Stimulated activated CD8-positive, alpha-beta memory T cell treated with anti-CD3 and anti-CD28 coated beads, Interleukin-15, amount 100 ng/mL, for 24 hours (primary cell): ENCODE results near the gene UMOD.

Experiments
- DNase-seq: peaks from one replicate; pipeline ENCODE4 v3.0.0-alpha.2; 2020; ENCODE audit warnings: low read depth

Gene UMOD

GRCh38 chr16:20363191-20363590 lies 10.7 kb upstream of the UMOD start:
- no peak for DNase-seq

GRCh38 chr16:20359997-20360396 lies 7.5 kb upstream of the UMOD start:
- DNase-seq, result no peak

GRCh38 chr16:20355114-20355782 lies 2.7 kb upstream of the UMOD start:
- DNase-seq, result no peak

GRCh38 chr16:20353379-20353778 lies 864 bp upstream of the UMOD start:
- DNase-seq, result no peak

GRCh38 chr16:20349615-20350014 lies 2.9 kb downstream of the UMOD start:
- DNase-seq, result no peak

GRCh38 chr16:20348365-20349185 lies 3.9 kb downstream of the UMOD start:
- DNase-seq, result no peak

- no peak for DNase-seq
These were observed 4.7 kb downstream of the UMOD start for GRCh38 chr16:20347666-20348364.

- DNase-seq, result no peak
These were observed 7.9 kb downstream of the UMOD start for GRCh38 chr16:20344611-20345010.

- no peak for DNase-seq
These were observed 12.8 kb downstream of the UMOD start for GRCh38 chr16:20339744-20340143.

- DNase-seq, result no peak
These were observed 15.6 kb downstream of the UMOD start for GRCh38 chr16:20336955-20337354.

GRCh38 chr16:20334396-20334795 lies 18.1 kb downstream of the UMOD start:
- no peak for DNase-seq

- no peak for DNase-seq
These were observed 19.4 kb downstream of the UMOD start for GRCh38 chr16:20333120-20333519.

- no peak for DNase-seq
These were observed 20.1 kb downstream of the UMOD start for GRCh38 chr16:20332411-20332810.

- DNase-seq, result no peak
These were observed 20.9 kb downstream of the UMOD start for GRCh38 chr16:20331635-20332034.

GRCh38 chr16:20329392-20330138 lies 22.9 kb downstream of the UMOD start:
- no peak for DNase-seq

- no peak for DNase-seq
These were observed 25.0 kb downstream of the UMOD start, which contains the start of gene GP2 for GRCh38 chr16:20327444-20328041. Gene GP2 (minus strand): TSS chr16:20327513. CDS start chr16:20326431, 1,082 bp downstream.

GRCh38 chr16:20326321-20326720 lies 26.2 kb downstream of the UMOD start:
- no peak for DNase-seq

GRCh38 chr16:20325005-20325404 lies 27.5 kb downstream of the UMOD start:
- DNase-seq, result no peak

- DNase-seq, result no peak
These were observed 28.9 kb downstream of the UMOD start for GRCh38 chr16:20323591-20324117.

GRCh38 chr16:20322696-20323095 lies 29.8 kb downstream of the UMOD start:
- no peak for DNase-seq

- DNase-seq, result no peak
These were observed 30.8 kb downstream of the UMOD start for GRCh38 chr16:20321671-20322070.
